IPS-15b (cell line): Measurements from ENCODE around the gene CENPM.

Experiments used
- H3K27me3 ChIP-seq: one replicate; pipeline ENCODE4 v1.6.1; 2013; ENCODE audit warnings: low read length; ENCODE audit not compliant: control insufficient read depth, insufficient read depth
- H3K36me3 ChIP-seq: one replicate; pipeline ENCODE4 v1.6.1; 2013; ENCODE audit warnings: low read length; ENCODE audit not compliant: control insufficient read depth, insufficient read depth
- H3K4me1 ChIP-seq: one replicate; pipeline ENCODE4 v1.6.1; 2013; ENCODE audit warnings: mild to moderate bottlenecking, low read length; ENCODE audit not compliant: control insufficient read depth, insufficient read depth
- H3K4me3 ChIP-seq: one replicate; pipeline ENCODE4 v1.5.1; 2013; ENCODE audit warnings: low read depth, low read length
- H3K9ac ChIP-seq: one replicate; pipeline ENCODE4 v1.6.1; 2013; ENCODE audit warnings: low read depth, mild to moderate bottlenecking, low read length
- H3K9me3 ChIP-seq: one replicate; pipeline ENCODE4 v1.6.1; 2013; ENCODE audit warnings: mild to moderate bottlenecking, low read length; ENCODE audit not compliant: control insufficient read depth, insufficient read depth

CENPM gene

GRCh38 chr22:41923595-41924276, 23.2 kb downstream of the CENPM start:
- Histone ChIP-seq H3K4me3 (no peak overlapping the region), H3K27me3 (peaks cover 51% of the 10 kb centered on the region), H3K9me3 (no peaks in the 10 kb centered on the region), H3K36me3 (no peaks in the 10 kb centered on the region), H3K9ac (no peak overlapping the region), H3K4me1 (no peaks in the 10 kb centered on the region)

DNA sequence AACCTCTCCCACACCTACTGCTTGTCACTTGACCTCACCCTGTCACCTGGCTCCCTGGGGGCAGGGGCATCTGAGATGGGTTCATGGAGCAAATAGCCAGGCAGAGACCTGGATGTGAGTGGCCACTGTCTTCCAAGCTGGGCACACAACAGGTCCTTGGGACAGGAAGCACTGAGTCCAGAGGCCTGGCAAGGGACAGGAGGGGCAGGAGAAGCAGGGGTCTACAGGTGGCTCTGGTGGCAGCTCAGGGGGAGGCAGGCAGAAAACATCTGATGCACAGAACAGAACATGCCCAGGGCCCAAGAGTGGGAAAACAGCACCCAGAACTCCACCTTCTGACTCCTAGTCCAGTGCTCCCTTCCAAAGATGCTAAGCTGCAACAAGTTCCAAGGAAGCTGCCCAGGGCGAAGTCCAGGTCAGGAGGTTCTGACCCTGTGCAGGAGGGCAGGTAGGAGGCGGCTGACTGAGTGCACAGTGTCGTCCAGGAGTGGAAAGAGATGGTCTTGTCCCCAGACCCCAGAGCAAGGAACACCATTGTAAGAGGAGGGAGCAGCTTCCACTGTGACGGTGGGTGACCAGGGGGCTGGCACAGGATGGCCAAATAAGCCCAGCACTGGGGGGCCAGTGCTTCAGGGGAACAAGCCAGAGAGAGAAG, 23.9 kb downstream of the CENPM start:
- H3K4me1 ChIP-seq, result no peaks in the 10 kb centered on the region
- peaks cover 58% of the 10 kb centered on the region for H3K27me3 ChIP-seq
- no peaks in the 10 kb centered on the region for H3K9me3 ChIP-seq
- H3K9ac ChIP-seq, result no peak overlapping the region
- no peak overlapping the region for H3K4me3 ChIP-seq
- H3K36me3 ChIP-seq, result no peaks in the 10 kb centered on the region

- Histone ChIP-seq H3K4me1 (no peaks in the 10 kb centered on the region), H3K9ac (no peak overlapping the region), H3K4me3 (no peak overlapping the region), H3K9me3 (no peaks in the 10 kb centered on the region), H3K36me3 (no peaks in the 10 kb centered on the region), H3K27me3 (peaks cover 62% of the 10 kb centered on the region)
Observed at GRCh38 chr22:41922328-41922727, 24.6 kb downstream of the CENPM start.

GRCh38 chr22:41920271-41920976, 26.5 kb downstream of the CENPM start:
- H3K4me3 ChIP-seq, result peak overlapping the region; percentile 58
- no peaks in the 10 kb centered on the region for H3K9me3 ChIP-seq
- no peak overlapping the region for H3K9ac ChIP-seq
- no peaks in the 10 kb centered on the region for H3K4me1 ChIP-seq
- no peaks in the 10 kb centered on the region for H3K36me3 ChIP-seq
- H3K27me3 ChIP-seq, result peaks cover 71% of the 10 kb centered on the region

DNA sequence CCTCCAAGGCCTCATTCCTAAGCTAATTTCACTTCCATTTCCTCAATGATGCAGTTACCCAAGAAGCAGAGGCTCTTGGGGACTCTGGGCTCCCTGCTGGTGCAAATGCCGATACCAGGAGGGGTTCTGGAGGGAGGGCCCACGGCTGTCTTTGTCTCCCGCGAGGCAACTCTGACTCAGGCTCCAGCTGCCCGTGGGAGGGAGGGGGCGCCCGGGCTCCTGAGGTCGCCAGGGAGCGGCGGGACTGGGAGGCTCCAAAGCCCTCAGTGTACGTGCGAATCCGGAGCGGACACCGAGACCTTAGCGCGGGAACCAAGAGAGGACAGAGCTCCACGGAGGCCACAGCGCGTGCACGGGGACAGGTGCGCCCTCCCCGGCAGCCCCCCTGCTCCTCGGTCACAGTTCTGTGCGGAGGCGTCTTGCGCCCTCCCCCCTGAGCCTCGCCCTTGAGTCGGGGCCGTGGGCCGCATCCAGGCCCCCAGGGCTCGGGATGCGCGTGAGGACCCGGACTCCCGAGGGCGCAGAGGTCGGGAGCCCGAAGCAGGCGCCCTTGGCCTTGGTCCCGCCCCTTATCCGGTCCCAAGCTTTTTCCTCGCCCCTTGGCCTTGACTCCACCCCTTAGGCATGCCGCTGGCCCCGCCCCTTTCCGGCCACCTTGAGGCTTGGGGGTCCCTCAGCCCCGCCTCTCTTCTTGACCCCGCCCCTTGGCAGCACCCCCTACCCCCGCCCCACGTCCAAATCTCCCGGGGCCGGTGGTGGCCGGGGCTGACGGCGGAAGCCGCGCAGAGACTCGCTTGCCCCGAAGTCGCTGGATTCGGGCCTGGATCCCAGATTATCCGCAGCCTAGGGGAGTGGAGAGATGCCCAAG, 27.4 kb downstream of the CENPM start:
- no peaks in the 10 kb centered on the region for H3K36me3 ChIP-seq
- H3K9me3 ChIP-seq, result no peaks in the 10 kb centered on the region
- peak overlapping the region; percentile 58 for H3K4me3 ChIP-seq
- H3K27me3 ChIP-seq, result peaks cover 72% of the 10 kb centered on the region
- no peaks in the 10 kb centered on the region for H3K4me1 ChIP-seq
- no peak overlapping the region for H3K9ac ChIP-seq

DNA sequence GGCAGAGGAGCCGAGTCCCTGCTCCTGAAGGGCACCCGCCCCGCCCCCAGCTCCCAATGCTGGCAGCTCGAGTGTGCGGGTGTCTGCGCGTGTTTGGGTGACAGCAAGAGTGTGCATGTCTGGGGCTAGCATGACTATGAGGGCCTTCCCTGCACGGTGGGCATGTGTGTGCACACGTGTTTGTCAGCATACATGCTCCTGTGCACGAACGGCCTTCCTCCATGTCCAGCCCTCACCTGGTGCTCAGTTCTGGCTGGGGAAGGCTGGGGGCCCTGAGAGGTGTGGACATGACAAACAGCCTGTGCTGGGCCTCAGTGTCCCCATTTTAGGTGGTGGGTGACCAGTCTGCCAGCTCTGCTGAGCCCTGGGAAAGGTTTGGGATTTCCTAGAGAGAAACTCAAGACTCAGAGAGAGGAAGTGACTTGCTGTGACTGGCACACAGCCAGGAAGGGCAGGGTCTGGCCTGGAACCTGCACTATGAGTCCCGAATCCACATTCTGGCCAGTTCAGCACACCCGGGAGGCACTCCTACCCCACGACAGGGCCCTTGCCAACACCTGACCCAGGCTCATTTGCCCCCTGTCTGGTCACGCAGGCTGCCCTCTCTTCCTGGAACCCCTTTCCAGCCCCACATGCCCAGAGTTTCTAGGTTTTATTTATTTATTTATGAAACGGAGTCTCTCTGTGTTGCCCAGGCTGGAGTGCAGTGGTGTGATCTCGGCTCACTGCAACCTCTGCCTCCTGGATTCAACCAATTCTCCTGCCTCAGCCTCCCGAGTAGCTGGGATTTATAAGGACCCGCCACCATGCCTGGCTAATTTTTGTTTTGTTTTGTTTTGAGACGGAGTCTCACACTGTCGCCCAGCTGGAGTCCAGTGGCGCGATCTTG, 28.8 kb downstream of the CENPM start:
- H3K36me3 ChIP-seq, result no peaks in the 10 kb centered on the region
- no peak overlapping the region for H3K9ac ChIP-seq
- no peak overlapping the region for H3K4me3 ChIP-seq
- H3K27me3 ChIP-seq, result peaks cover 74% of the 10 kb centered on the region
- H3K9me3 ChIP-seq, result no peaks in the 10 kb centered on the region
- H3K4me1 ChIP-seq, result no peaks in the 10 kb centered on the region

DNA sequence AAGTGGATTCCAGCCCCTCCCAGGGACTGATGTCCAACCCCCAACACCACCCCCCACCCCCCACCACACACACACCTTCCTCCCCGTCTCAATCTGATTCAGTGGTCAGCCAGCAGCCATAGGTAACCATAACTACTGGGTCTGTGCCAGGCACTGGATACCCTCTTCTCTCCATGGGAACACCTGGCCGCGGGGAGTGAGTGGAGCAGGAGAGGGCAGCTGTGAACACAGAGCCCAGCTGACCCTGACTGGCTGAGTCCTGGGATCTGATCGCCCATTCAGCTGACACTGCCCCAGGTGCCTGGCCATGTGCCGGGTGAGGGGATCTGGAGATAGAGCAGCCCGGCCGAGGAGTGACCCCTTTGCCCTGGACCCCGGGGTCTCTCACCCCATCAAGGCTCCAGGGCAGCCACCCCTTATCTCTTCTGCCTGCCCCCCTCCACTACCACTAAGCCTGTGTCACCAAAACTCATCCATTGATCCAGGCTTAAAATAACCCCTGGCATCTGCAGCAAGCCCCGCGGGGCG, 29.5 kb downstream of the CENPM start:
- H3K4me3 ChIP-seq, result no peak overlapping the region
- no peaks in the 10 kb centered on the region for H3K9me3 ChIP-seq
- no peaks in the 10 kb centered on the region for H3K4me1 ChIP-seq
- peaks cover 77% of the 10 kb centered on the region for H3K27me3 ChIP-seq
- no peaks in the 10 kb centered on the region for H3K36me3 ChIP-seq
- H3K9ac ChIP-seq, result no peak overlapping the region

- Histone ChIP-seq H3K9ac (no peak overlapping the region), H3K4me1 (no peaks in the 10 kb centered on the region)
Observed at GRCh38 chr22:41916745-41917358, 30.1 kb downstream of the CENPM start.

GRCh38 chr22:41915786-41916493, 31.0 kb downstream of the CENPM start:
- Histone ChIP-seq H3K9ac (no peak overlapping the region), H3K4me3 (peak overlapping the region; percentile 61), H3K9me3 (no peaks in the 10 kb centered on the region), H3K27me3 (peaks cover 86% of the 10 kb centered on the region), H3K36me3 (no peaks in the 10 kb centered on the region), H3K4me1 (no peaks in the 10 kb centered on the region)

More at GRCh38 chr22:41916745-41917358, 30.1 kb downstream of the CENPM start:
- H3K27me3 ChIP-seq, result peaks cover 81% of the 10 kb centered on the region
- no peaks in the 10 kb centered on the region for H3K9me3 ChIP-seq
- H3K4me3 ChIP-seq, result no peak overlapping the region
- H3K36me3 ChIP-seq, result no peaks in the 10 kb centered on the region
